ENCODE data around the gene SLC12A7. TPM values are rescaled to one million over a fixed set of nuclear protein-coding genes. Genes with fewer than 3 reads are reported as not detected.

Gene SLC12A7
- total RNA-seq, 1 experiment from 2014 or later: 30.8 TPM

- no peak overlapping the region for H3K18ac ChIP-seq (ENCODE audit: insufficient read length, low read depth, low read length)
- no peak overlapping the region for H2AFZ ChIP-seq (ENCODE audit: low read length)
- H3T11ph ChIP-seq (ENCODE audit: low read length): no peak overlapping the region
- Mint-ChIP-seq H3K9me3 (peaks cover 8 to 13% of the 10 kb centered on the region in 2 experiments), H3K4me1 (peaks cover 7 to 15% of the 10 kb centered on the region in 2 experiments), H3K27ac (no peak overlapping the region), H3K4me3 (no peak overlapping the region), H3K36me3 (ENCODE audit: insufficient read depth in 1 of 3, low read depth in 3 of 3) (peaks cover 0 to 10% (median 0%) of the 10 kb centered on the region in 3 experiments; a peak in 4 of 7 replicates), H3K27me3 (ENCODE audit: low read depth) (peaks cover 53% of the 10 kb centered on the region)
- H2BK20ac ChIP-seq (ENCODE audit: low read depth, low read length, poor library complexity, severe bottlenecking): no peak overlapping the region
- no peaks in the 10 kb centered on the region for H3K79me2 ChIP-seq (ENCODE audit: insufficient read depth, low read length)
- H3K56ac ChIP-seq (ENCODE audit: insufficient read length, low read depth, low read length): no peak overlapping the region
- H3K9me3 ChIP-seq (ENCODE audit: control insufficient read depth, low read depth, low read length): no peaks in the 10 kb centered on the region
- no peak overlapping the region for H2BK120ac ChIP-seq (ENCODE audit: low read depth, low read length, poor library complexity, severe bottlenecking)
- WGBS (ENCODE audit: extremely low coverage, insufficient read length, low lambda C conversion rate): no CpG with 5 or more reads among the region's 11 CpGs
- H3K4me2 ChIP-seq (ENCODE audit: insufficient read depth, insufficient read length, low read length): no peak overlapping the region
- TF ChIP-seq CTCF (conservative IDR thresholded peaks at IDR 0.05): no peak
- no peak overlapping the region for H3K4ac ChIP-seq (ENCODE audit: low read depth, low read length)
- H4K5ac ChIP-seq (ENCODE audit: insufficient read length, low read depth, low read length): no peak overlapping the region
- no peak overlapping the region for H2BK5ac ChIP-seq (ENCODE audit: insufficient read length, low read length)
- H4K20me1 ChIP-seq (ENCODE audit: control insufficient read depth, insufficient read depth, insufficient read length): no peaks in the 10 kb centered on the region
- H2BK15ac ChIP-seq (ENCODE audit: low read depth, low read length): no peak overlapping the region
- H3K9ac ChIP-seq (ENCODE audit: extremely low read depth, insufficient read length, low read length): no peak overlapping the region
- DNase-seq: no peak
- H3K27me3 ChIP-seq (ENCODE audit: insufficient read depth, low read length): peaks cover 13% of the 10 kb centered on the region; the same call in 1 of the 2 replicates
- H3K4me1 ChIP-seq (ENCODE audit: insufficient read depth, low read length): no peaks in the 10 kb centered on the region
- H3K79me1 ChIP-seq (ENCODE audit: insufficient read depth, low read depth, low read length, poor library complexity, severe bottlenecking): no peaks in the 10 kb centered on the region
- no peaks in the 10 kb centered on the region for H3K23me2 ChIP-seq (ENCODE audit: insufficient read length, low read depth, low read length, poor library complexity, severe bottlenecking)
- no peak overlapping the region for H3K14ac ChIP-seq (ENCODE audit: insufficient read depth, low read length)
- H3K23ac ChIP-seq (ENCODE audit: insufficient read length, low read depth, low read length): no peak overlapping the region
- no peak overlapping the region for H2BK12ac ChIP-seq (ENCODE audit: insufficient read length, low read depth, low read length)
- H2AK5ac ChIP-seq (ENCODE audit: insufficient read length, low read length): no peak overlapping the region
- no peak overlapping the region for H3K27ac ChIP-seq (ENCODE audit: insufficient read length, low read depth, low read length)
- H4K91ac ChIP-seq (ENCODE audit: insufficient read length, low read depth, low read length): no peak overlapping the region
- no peak overlapping the region for H4K8ac ChIP-seq (replicated peaks; ENCODE audit: insufficient read length, low read depth, low read length)
Measured at GRCh38 chr5:1159341-1159675, 47.4 kb upstream of the SLC12A7 start.

All from H9 (cell line).